ENCODE data around the gene FGFR3.

FGFR3 gene

DNA sequence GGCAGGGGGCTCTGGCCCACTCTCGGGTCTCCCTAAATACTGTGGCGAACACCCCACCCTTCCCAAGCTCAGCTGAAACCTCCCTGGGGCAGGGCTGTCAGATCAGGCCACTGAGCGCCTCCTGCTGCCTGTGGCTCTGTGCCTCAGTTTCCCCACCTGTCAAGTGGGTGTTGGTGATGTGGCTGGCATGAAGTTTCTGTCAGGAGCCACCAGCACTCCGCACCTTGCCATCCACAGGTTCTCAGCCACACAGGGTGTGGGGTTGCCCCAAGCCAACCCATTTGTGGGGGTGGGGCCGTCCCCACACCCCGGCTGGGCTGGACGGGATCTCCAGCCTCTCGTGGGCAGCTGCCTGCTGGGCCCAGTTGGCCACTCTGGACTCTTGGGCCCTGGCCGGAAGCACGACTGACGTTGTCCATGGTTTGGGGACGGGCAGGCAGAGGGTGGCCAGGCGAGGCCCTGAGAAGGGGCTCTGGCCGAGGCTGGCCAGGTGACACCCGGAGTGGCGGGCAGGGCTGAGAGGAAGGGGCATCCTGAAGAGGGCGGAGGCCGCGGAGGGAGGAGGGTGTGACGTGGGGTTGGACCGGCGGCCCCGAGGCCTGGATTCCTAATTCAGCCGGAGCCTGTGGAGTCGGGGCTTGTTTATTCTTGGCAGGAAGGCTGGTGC, 5.5 kb upstream of the FGFR3 start:
- no peak for TF ChIP-seq CTCF (IDR thresholded peaks at IDR 0.05)
- intact Hi-C loops (cut with DNase I; ENCODE audit: low total_unique reads), result no loop called here
- Histone ChIP-seq H3K27me3 (peaks cover 0 to 38% of the 10 kb centered on the region in 2 donors), H3K9me3 (no peaks in the 10 kb centered on the region), H3K4me3 (no peak overlapping the region), H3K27ac (no peak overlapping the region), H3K36me3 (no peaks in the 10 kb centered on the region), H3K4me1 (peaks cover 0 to 9% (median 4%) of the 10 kb centered on the region in 4 donors)
- DNase-seq, result no peak

DNA sequence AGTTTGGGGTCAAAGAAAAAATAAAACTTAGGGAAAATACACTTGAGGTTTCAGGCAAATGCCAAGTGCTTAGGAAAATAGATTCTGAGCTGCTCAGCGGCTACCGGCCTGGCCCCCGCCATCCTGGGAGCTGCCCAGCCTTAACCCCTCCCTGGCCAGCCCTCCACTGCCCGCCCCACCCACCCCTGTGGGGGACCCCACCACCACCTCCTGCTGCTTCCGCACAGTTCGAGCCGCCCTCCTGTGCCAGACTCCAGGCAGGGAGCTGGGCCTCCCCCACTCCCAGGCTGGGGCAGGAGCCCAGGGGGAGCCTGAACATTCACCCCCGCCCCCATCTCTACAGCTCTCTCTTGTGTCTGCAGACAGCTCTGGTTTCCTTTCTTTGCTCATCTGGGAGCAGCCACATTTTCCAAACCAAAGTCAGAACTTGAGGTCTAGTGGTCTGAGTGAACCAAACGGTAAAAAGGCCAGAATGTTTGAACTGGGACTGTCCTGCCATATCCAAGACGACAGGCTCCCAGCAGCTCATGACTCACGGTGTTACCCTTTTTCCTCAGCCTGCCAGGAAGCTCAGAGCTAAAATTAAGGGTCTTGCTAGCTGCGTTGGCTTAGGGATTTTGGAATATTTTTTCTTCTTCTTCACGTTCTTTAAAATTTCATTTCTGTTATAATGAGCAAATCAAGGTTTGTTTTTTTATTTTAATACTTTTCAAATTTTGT, 4.7 kb upstream of the FGFR3 start:
- H3K4me1 ChIP-seq, result peaks cover 0 to 13% (median 5%) of the 10 kb centered on the region in 4 donors
- peaks cover 0 to 42% of the 10 kb centered on the region in 2 donors for H3K27me3 ChIP-seq
- no peak overlapping the region for H3K27ac ChIP-seq
- no peak overlapping the region for H3K4me3 ChIP-seq
- TF ChIP-seq CTCF (IDR thresholded peaks at IDR 0.05), result no peak
- H3K36me3 ChIP-seq, result no peaks in the 10 kb centered on the region
- intact Hi-C loops (cut with DNase I; ENCODE audit: low total_unique reads), result no loop called here
- no peak for DNase-seq
- no peaks in the 10 kb centered on the region for H3K9me3 ChIP-seq

GRCh38 chr4:1789552-1789951, 3.5 kb upstream of the FGFR3 start:
- no peak for DNase-seq
- Histone ChIP-seq H3K27ac (no peak overlapping the region), H3K27me3 (peaks cover 0 to 50% of the 10 kb centered on the region in 2 donors), H3K9me3 (no peaks in the 10 kb centered on the region), H3K4me3 (no peak overlapping the region), H3K4me1 (peaks cover 0 to 22% (median 15%) of the 10 kb centered on the region in 4 donors), H3K36me3 (no peaks in the 10 kb centered on the region)
- intact Hi-C loops (cut with DNase I; ENCODE audit: low total_unique reads), result no loop called here
- no peak for TF ChIP-seq CTCF (IDR thresholded peaks at IDR 0.05)

GRCh38 chr4:1790005-1790404, 3.1 kb upstream of the FGFR3 start:
- intact Hi-C loops (cut with DNase I; ENCODE audit: low total_unique reads), result loop anchor here (5.0 kb wide), 1 partner anchor 702 kb away; no protein-coding TSS in a partner anchor

More at GRCh38 chr4:1790005-1790404, 3.1 kb upstream of the FGFR3 start:
- DNase-seq, result no peak
- TF ChIP-seq CTCF (IDR thresholded peaks at IDR 0.05), result no peak
- H3K27me3 ChIP-seq, result peaks cover 0 to 55% of the 10 kb centered on the region in 2 donors
- no peak overlapping the region for H3K27ac ChIP-seq
- H3K4me1 ChIP-seq, result peaks cover 0 to 26% (median 19%) of the 10 kb centered on the region in 4 donors
- H3K9me3 ChIP-seq, result no peaks in the 10 kb centered on the region
- no peaks in the 10 kb centered on the region for H3K36me3 ChIP-seq
- no peak overlapping the region for H3K4me3 ChIP-seq

Measured in tibial artery (tissue), 4 donors.